VCaP (cell line): Measurements from ENCODE around the gene MAPK7.
A peak's percentile ranks its signal among the peaks of the same experiment; 100 is the strongest.

Source experiments
- H3K27ac ChIP-seq: fragments of 450-650 bp; 2 replicates; pipeline ENCODE4 v1.5.1; 2017
- TF ChIP-seq, protein P1 (sequence below): fragments of 450-650 bp; conservative IDR thresholded peaks from 2 replicates; pipeline ENCODE4 v1.5.1; 2017; ENCODE audit warnings: mild to moderate bottlenecking, moderate library complexity

MAPK7 gene

DNA sequence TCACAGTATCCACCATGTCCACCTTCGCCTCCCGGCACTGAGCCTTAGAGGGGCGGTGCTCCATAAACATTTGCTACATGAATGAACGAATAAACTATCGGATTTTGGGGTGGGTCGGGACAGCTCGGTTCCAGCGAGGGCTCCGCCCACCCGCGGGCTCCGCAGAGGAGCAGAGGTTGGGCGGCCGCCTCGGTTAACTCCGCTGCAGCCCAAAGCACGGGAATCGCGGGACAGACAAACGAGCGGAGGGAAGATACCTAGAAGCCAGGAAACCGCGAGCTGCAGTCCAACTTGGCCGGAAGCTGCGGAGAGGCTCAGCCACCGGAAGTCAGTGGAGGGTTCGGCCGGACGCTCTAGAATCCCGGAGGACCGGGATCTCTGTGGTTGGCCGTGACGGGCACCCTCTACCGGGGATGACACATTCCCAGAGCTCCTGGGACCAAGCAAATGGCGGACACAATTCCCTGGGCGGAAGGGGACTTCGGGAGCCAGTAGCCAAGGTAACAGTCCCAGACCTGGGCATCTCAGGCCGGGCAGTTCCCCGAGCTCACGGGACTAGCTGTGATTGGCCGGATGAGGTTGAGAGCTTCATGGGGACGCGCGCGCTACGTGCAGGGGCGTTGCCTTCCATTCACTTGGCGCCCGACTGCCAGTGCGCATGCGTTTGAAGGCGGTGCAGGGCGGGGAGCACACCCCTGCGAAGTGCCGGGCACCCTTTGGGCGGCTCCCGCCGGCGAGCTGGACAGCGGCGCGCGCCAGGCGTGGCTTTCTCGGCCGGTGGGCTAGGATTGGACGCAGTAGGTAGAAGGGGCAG, 489 bp upstream of the MAPK7 start:
- peak overlapping the region; percentile 88 for H3K27ac ChIP-seq
- TF ChIP-seq, protein P1, sequence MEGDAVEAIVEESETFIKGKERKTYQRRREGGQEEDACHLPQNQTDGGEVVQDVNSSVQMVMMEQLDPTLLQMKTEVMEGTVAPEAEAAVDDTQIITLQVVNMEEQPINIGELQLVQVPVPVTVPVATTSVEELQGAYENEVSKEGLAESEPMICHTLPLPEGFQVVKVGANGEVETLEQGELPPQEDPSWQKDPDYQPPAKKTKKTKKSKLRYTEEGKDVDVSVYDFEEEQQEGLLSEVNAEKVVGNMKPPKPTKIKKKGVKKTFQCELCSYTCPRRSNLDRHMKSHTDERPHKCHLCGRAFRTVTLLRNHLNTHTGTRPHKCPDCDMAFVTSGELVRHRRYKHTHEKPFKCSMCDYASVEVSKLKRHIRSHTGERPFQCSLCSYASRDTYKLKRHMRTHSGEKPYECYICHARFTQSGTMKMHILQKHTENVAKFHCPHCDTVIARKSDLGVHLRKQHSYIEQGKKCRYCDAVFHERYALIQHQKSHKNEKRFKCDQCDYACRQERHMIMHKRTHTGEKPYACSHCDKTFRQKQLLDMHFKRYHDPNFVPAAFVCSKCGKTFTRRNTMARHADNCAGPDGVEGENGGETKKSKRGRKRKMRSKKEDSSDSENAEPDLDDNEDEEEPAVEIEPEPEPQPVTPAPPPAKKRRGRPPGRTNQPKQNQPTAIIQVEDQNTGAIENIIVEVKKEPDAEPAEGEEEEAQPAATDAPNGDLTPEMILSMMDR: no peak; the same call in 1 of the 2 replicates

DNA sequence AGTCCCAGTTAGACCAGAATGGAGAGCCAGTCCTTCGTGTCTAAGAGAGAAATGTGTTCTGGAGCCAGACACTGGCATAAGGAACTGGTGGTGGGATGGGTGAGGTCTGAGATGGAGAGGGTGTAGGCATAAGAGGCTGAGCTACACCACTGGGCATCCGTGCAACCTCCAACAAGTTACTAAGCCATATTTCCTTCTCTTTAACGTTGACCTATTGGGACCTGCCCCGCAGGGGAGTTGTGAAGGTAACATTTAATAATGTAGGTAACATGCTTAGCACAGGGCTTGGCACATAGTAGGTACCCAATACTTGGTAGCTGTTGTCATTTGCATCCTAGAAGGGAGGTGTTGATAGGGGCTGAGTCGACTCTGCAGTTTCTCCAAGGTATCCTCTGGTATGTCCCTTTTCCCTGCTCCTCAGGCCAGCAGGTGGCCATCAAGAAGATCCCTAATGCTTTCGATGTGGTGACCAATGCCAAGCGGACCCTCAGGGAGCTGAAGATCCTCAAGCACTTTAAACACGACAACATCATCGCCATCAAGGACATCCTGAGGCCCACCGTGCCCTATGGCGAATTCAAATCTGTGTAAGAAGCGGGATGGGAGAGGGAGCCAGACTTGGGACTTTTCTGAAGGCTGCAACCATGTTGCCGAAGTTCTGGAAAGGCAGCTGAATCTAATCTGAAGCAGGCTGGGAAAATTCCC, 1.2 kb downstream of the MAPK7 start:
- TF ChIP-seq, protein P1: no peak
- peak overlapping the region; percentile 88; the same call in 1 of the 2 replicates for H3K27ac ChIP-seq

DNA sequence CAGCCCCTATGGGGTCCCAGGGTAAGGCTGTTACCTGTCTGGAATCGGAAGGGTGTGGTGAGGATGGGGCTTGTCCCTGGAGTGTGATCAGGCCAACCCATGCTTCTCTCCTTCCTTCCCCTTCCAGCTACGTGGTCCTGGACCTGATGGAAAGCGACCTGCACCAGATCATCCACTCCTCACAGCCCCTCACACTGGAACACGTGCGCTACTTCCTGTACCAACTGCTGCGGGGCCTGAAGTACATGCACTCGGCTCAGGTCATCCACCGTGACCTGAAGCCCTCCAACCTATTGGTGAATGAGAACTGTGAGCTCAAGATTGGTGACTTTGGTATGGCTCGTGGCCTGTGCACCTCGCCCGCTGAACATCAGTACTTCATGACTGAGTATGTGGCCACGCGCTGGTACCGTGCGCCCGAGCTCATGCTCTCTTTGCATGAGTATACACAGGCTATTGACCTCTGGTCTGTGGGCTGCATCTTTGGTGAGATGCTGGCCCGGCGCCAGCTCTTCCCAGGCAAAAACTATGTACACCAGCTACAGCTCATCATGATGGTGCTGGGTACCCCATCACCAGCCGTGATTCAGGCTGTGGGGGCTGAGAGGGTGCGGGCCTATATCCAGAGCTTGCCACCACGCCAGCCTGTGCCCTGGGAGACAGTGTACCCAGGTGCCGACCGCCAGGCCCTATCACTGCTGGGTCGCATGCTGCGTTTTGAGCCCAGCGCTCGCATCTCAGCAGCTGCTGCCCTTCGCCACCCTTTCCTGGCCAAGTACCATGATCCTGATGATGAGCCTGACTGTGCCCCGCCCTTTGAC, 2.4 kb downstream of the MAPK7 start:
- TF ChIP-seq, protein P1: no peak
- no peak overlapping the region for H3K27ac ChIP-seq

DNA sequence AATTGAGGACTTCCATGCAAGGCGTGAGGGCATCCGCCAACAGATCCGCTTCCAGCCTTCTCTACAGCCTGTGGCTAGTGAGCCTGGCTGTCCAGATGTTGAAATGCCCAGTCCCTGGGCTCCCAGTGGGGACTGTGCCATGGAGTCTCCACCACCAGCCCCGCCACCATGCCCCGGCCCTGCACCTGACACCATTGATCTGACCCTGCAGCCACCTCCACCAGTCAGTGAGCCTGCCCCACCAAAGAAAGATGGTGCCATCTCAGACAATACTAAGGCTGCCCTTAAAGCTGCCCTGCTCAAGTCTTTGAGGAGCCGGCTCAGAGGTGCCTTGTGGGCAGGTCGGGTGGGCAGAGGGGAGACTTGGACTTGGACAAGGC, 3.1 kb downstream of the MAPK7 start:
- no peak overlapping the region for H3K27ac ChIP-seq
- TF ChIP-seq, protein P1: no peak

DNA sequence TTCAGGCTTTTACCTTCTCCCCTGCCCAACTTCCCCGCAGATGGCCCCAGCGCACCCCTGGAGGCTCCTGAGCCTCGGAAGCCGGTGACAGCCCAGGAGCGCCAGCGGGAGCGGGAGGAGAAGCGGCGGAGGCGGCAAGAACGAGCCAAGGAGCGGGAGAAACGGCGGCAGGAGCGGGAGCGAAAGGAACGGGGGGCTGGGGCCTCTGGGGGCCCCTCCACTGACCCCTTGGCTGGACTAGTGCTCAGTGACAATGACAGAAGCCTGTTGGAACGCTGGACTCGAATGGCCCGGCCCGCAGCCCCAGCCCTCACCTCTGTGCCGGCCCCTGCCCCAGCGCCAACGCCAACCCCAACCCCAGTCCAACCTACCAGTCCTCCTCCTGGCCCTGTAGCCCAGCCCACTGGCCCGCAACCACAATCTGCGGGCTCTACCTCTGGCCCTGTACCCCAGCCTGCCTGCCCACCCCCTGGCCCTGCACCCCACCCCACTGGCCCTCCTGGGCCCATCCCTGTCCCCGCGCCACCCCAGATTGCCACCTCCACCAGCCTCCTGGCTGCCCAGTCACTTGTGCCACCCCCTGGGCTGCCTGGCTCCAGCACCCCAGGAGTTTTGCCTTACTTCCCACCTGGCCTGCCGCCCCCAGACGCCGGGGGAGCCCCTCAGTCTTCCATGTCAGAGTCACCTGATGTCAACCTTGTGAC, 3.6 kb downstream of the MAPK7 start:
- TF ChIP-seq, protein P1: no peak
- no peak overlapping the region for H3K27ac ChIP-seq

DNA sequence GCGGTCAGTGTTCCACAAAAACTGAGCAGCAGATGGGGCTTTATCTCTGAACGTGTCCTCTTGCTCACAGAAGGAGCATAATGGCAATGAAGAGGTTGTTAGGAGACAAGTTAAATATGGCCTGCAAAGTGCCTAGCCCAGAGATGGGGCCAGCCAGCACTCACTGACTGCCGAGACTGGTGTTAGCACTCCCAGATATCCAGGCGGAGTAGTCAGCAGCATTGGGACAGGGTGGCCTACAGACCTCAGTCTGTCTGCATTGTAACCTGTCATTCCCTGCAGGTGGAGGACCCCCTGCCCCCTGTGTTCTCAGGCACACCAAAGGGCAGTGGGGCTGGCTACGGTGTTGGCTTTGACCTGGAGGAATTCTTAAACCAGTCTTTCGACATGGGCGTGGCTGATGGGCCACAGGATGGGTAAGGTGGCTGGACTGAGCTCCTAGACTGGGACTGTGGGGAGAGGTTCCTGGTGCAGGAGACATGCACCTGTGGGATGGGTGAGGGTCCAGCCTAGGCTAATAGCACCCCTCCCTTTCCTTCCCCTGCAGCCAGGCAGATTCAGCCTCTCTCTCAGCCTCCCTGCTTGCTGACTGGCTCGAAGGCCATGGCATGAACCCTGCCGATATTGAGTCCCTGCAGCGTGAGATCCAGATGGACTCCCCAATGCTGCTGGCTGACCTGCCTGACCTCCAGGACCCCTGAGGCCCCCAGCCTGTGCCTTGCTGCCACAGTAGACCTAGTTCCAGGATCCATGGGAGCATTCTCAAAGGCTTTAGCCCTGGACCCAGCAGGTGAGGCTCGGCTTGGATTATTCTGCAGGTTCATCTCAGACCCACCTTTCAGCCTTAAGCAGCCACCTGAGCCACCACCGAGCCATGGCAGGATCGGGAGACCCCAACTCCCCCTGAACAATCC, 4.5 kb downstream of the MAPK7 start:
- no peak overlapping the region for H3K27ac ChIP-seq
- TF ChIP-seq, protein P1: no peak
